GM13976 (cell line): ENCODE results near the gene DNAH1.
A peak's percentile ranks its signal among the peaks of the same experiment; 100 is the strongest.

Experiments
- DNase-seq: peaks from one replicate; pipeline ENCODE4 v3.0.0; 2012; ENCODE audit warnings: low spot score
- in situ Hi-C: fragments of 300-500 bp; cut with MboI; formaldehyde crosslinking; loops from one replicate; pipeline ENCODE4 v1.12.0; 2022; ENCODE audit warnings: low sequenced_read_pairs, mixed read lengths, inconsistent platforms; ENCODE audit not compliant: unreplicated experiment
- TF ChIP-seq, protein P1 (sequence below): IDR thresholded peaks from 2 replicates; pipeline ENCODE4 v1.5.1; 2012; ENCODE audit warnings: borderline replicate concordance, mild to moderate bottlenecking; ENCODE audit not compliant: insufficient read depth; ENCODE audit errors: extremely low read depth, missing control alignments, control extremely low read depth

The DNAH1 gene

GRCh38 chr3:52313188-52313773 lies 2.8 kb upstream of the DNAH1 start:
- no peak for DNase-seq
- TF ChIP-seq, protein P1, sequence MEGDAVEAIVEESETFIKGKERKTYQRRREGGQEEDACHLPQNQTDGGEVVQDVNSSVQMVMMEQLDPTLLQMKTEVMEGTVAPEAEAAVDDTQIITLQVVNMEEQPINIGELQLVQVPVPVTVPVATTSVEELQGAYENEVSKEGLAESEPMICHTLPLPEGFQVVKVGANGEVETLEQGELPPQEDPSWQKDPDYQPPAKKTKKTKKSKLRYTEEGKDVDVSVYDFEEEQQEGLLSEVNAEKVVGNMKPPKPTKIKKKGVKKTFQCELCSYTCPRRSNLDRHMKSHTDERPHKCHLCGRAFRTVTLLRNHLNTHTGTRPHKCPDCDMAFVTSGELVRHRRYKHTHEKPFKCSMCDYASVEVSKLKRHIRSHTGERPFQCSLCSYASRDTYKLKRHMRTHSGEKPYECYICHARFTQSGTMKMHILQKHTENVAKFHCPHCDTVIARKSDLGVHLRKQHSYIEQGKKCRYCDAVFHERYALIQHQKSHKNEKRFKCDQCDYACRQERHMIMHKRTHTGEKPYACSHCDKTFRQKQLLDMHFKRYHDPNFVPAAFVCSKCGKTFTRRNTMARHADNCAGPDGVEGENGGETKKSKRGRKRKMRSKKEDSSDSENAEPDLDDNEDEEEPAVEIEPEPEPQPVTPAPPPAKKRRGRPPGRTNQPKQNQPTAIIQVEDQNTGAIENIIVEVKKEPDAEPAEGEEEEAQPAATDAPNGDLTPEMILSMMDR: no peak
- in situ Hi-C loops: no loop called here

DNA sequence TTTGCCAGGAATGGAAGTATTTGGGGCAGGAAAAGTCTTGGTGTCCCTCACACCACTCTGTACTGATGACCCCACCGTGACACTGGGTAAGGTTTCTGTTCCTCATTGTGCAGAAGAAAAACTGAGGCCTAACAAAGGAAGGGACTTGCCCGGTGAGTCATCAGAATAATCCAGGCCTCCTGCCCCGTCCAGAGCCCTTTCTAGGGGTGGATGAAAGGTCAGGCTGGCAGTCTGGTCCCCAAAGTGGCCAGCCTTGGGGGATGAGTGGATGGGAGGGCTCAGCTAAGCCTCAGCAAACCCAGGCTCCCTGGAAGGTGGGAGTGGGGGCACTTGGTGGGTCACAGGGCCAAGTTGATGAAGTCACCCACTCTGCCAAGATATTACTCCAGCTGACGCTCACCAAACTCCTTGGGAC lies 2.3 kb upstream of the DNAH1 start:
- peak; percentile 91 for DNase-seq
- in situ Hi-C loops: no loop called here
- TF ChIP-seq, protein P1: no peak

DNA sequence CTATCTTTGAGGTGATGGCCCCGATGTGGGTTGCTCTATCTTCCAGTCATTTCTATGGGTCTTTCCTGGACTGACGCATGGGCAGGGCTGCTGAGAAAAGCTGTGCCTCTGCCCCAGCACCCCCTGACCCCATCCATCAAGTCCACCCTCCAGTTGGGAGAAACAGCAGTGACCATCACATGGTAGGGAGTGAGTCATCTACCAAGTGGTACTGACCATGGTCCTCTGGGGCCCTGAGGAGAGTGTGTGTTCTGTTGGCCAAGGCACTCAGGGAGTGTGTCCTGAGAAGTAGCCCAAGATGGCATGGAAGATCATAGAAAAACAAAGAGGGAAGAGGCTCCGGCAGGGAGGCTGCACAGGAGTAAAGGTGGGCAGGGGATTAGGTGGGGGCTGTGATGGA lies 1.6 kb upstream of the DNAH1 start:
- TF ChIP-seq, protein P1: no peak
- no peak for DNase-seq
- in situ Hi-C loops: no loop called here

GRCh38 chr3:52315006-52315405 lies 1.1 kb upstream of the DNAH1 start:
- in situ Hi-C loops: no loop called here
- TF ChIP-seq, protein P1: no peak
- no peak for DNase-seq

DNA sequence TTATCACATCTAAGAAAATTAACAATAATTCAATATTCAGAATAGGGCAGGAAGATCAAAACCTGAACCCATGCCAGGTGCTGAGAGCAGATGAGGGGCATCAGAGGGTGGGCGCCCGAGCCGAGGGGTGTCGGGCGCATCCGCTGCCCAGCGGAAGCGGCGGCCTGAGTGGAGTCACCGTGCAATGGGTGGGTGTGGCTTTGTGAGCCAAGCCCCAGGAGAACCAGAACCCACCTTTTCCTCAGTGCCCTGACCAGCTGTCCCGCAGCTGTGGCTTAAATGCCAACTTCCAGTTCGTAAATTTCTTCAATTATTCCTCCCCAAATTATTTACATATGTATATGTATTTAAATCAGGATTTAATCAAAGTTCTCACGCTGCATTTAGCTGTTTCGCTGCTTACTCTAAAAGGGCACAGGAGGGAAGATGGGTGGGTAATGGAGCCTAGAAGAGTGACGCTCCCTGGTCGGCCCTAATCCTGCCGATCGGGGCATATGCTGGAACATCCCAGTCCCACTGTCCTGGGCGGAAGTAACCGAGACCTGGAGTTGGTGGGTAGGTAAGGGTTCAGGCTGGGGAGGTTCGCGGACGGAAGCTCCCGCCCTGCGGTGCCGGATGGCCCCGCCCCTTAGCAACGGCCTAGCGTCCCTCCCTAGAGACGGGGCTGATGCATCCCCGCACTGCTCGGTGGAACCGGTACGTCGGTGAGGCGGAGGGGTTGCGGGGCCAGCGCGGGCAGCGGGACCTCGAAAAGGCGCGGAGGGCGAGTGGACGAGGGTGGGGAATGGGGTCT lies 1.3 kb downstream of the DNAH1 start:
- peak; percentile 79 for DNase-seq
- in situ Hi-C loops: no loop called here
- TF ChIP-seq, protein P1: no peak

DNA sequence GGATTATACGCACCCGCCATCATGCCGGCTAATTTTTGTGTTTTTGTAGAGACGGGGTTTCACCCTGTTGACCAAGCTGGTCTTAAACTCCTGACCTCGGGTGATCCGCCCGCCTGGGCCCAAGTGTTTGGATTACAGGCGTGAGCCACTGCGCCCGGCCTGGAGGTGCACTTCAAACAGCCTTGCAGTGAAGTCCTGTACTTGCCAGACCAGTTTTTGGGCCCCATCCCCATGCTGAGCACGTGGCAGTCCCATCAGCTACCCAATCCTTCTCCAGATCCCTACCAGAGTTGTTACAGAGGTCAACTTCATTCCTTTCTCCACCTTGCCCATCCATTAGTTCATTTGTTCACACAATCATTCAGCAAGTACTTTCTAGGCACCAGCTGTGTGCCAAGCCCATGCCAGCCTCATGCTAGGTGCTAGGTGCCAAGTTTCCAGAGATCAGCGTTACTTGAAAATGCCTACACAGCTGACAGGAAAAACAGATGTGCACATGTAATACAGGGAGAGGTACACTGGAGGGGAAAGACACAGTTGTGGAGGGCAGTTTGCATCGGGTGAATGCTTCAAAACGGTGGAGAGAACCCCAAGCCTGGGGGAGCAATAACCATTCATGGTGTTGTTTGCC lies 2.2 kb downstream of the DNAH1 start:
- DNase-seq: no peak
- TF ChIP-seq, protein P1: no peak
- in situ Hi-C loops: no loop called here
